A549 (cell line): ENCODE results near the gene HLA-DMB. TPM values are rescaled to one million over a fixed set of nuclear protein-coding genes. Genes with fewer than 3 reads are reported as not detected.

ENCODE experiments used
- ATAC-seq, 2 experiments: fragments of 200-7000 bp in 1 of 2; fragments of >200 bp in 1 of 2; cut with Nextera tagmentation in 1 of 2; cut with Tn5 transposase in 1 of 2; 3 replicates each; pipeline versions ENCODE4 v1.8.0 to v1.9.1; 2018 to 2020; ENCODE audit warnings: mild to moderate bottlenecking in 1 of 2, moderate library complexity in 1 of 2
- CTCF ChIA-PET: fragments of 300-600 bp; sonication (Branson Sonifier 250); formaldehyde crosslinking; extraction: SDS; loops from one replicate; lab custom pipeline; 2021; ENCODE audit warnings: antibody characterized with exemption, inconsistent platforms; lab: Yijun Ruan, JAX
- POLR2A ChIA-PET: fragments of 350-600 bp; formaldehyde crosslinking; extraction: SDS; loops from one replicate; lab custom pipeline; 2021; ENCODE audit warnings: antibody characterized with exemption, inconsistent platforms; lab: Yijun Ruan, JAX
- DNase-seq, 2 experiments: peaks; one replicate each; pipeline versions ENCODE4 v3.0.0 to v3.0.0-alpha.2; 2011 to 2016; ENCODE audit warnings: low read depth in 1 of 2, low spot score in 1 of 2
- FAIRE-seq: peaks from 2 replicates; lab custom pipeline; 2011; peaks lifted over from hg19 to GRCh38; lab: Jason Lieb, UNC
- H3K27ac ChIP-seq, 2 experiments: fragments of >200 bp; sonication (Bioruptor Twin); formaldehyde crosslinking; 3 replicates each; pipeline ENCODE4 v1.5.1; 2016 to 2017
- H3K4me1 ChIP-seq: fragments of >200 bp; sonication (Bioruptor Twin); formaldehyde crosslinking; 3 replicates; pipeline ENCODE4 v1.6.1; 2016
- H3K4me2 ChIP-seq: fragments of >200 bp; sonication (Bioruptor Twin); formaldehyde crosslinking; 3 replicates; pipeline ENCODE4 v1.6.1; 2016
- H3K4me3 ChIP-seq: fragments of >200 bp; sonication (Bioruptor Twin); formaldehyde crosslinking; 3 replicates; pipeline ENCODE4 v1.5.1; 2016
- H3K9me3 ChIP-seq: fragments of >200 bp; sonication (Bioruptor Twin); formaldehyde crosslinking; 3 replicates; pipeline ENCODE4 v1.6.1; 2016
- CBX2 ChIP-seq: fragments of 200-600 bp; sonication (generic); IDR thresholded peaks from 2 replicates; pipeline ENCODE4 v1.6.1; 2016; ENCODE audit warnings: low read depth, mild to moderate bottlenecking, borderline replicate concordance
- CBX8 ChIP-seq: fragments of 200-600 bp; sonication (generic); IDR thresholded peaks from 2 replicates; pipeline ENCODE4 v1.6.1; 2016
- CEBPB ChIP-seq, 2 experiments: fragments of >200 bp in 1 of 2; sonication (Bioruptor Twin) in 1 of 2; formaldehyde crosslinking in 1 of 2; IDR thresholded peaks; 2 replicates each; pipeline ENCODE4 v1.6.1; 2012 to 2016
- CHD2 ChIP-seq: fragments of 150-350 bp; IDR thresholded peaks from 2 replicates; pipeline ENCODE4 v1.6.1; 2014; ENCODE audit warnings: low read length; ENCODE audit not compliant: partially characterized antibody
- CHD4 ChIP-seq: fragments of 200-600 bp; sonication (generic); IDR thresholded peaks from 2 replicates; pipeline ENCODE4 v1.6.1; 2016; ENCODE audit warnings: antibody characterized with exemption, mild to moderate bottlenecking, borderline replicate concordance
- CTCF ChIP-seq: fragments of >200 bp; sonication (Bioruptor Twin); formaldehyde crosslinking; IDR thresholded peaks from 3 replicates; pipeline ENCODE4 v1.5.1; 2016
- EHF ChIP-seq: fragments of 250-450 bp; sonication (Bioruptor Pico); IDR thresholded peaks from 2 replicates; pipeline ENCODE4 v1.5.0; 2020; ENCODE audit warnings: mild to moderate bottlenecking
- FOSB ChIP-seq: fragments of 250-450 bp; sonication (Bioruptor Pico); IDR thresholded peaks from 2 replicates; pipeline ENCODE4 v1.5.0; 2020; ENCODE audit warnings: mild to moderate bottlenecking, moderate library complexity
- FOXS1 ChIP-seq: fragments of 250-450 bp; sonication (Bioruptor Pico); IDR thresholded peaks from 2 replicates; pipeline ENCODE4 v1.5.0; 2020; ENCODE audit warnings: mild to moderate bottlenecking, moderate library complexity
- HOXA7 ChIP-seq: fragments of 250-450 bp; sonication (Bioruptor Pico); IDR thresholded peaks from 2 replicates; pipeline ENCODE4 v1.5.0; 2020; ENCODE audit warnings: mild to moderate bottlenecking, moderate library complexity
- HOXB5 ChIP-seq: fragments of 250-450 bp; sonication (Bioruptor Pico); IDR thresholded peaks from 2 replicates; pipeline ENCODE4 v1.5.0; 2020; ENCODE audit warnings: mild to moderate bottlenecking, moderate library complexity
- KDM1A ChIP-seq: fragments of 200-600 bp; sonication (generic); IDR thresholded peaks from 2 replicates; pipeline ENCODE4 v1.6.1; 2016; ENCODE audit warnings: low read depth, mild to moderate bottlenecking
- KDM5A ChIP-seq: fragments of 200-600 bp; sonication (generic); IDR thresholded peaks from 2 replicates; pipeline ENCODE4 v1.6.1; 2016; ENCODE audit warnings: antibody characterized with exemption, mild to moderate bottlenecking
- MAFK ChIP-seq: fragments of 450-650 bp; IDR thresholded peaks from 2 replicates; pipeline ENCODE4 v1.6.1; 2014; ENCODE audit not compliant: partially characterized antibody
- MAX ChIP-seq: IDR thresholded peaks from 2 replicates; pipeline ENCODE4 v1.6.1; 2012
- NPAS2 ChIP-seq: fragments of 250-450 bp; sonication (Bioruptor Pico); IDR thresholded peaks from 2 replicates; pipeline ENCODE4 v1.8.0; 2022; ENCODE audit warnings: mild to moderate bottlenecking, moderate library complexity, borderline replicate concordance
- PBX3 ChIP-seq: IDR thresholded peaks from 2 replicates; pipeline ENCODE4 v1.6.1; 2012
- PHF8 ChIP-seq: fragments of 200-600 bp; sonication (generic); IDR thresholded peaks from 2 replicates; pipeline ENCODE4 v1.6.1; 2016; ENCODE audit warnings: low read depth, mild to moderate bottlenecking, antibody characterized with exemption, moderate library complexity, borderline replicate concordance
- POLR2A ChIP-seq: IDR thresholded peaks from 2 replicates; pipeline ENCODE4 v1.6.1; 2012; ENCODE audit warnings: mild to moderate bottlenecking, low read length
- POLR2AphosphoS2 ChIP-seq: conservative IDR thresholded peaks from 2 replicates; pipeline ENCODE4 v1.6.1; 2012; ENCODE audit warnings: low read length, improper control_type of control experiment, inconsistent platforms
- RARB ChIP-seq: fragments of 250-450 bp; sonication (Bioruptor Pico); IDR thresholded peaks from 2 replicates; pipeline ENCODE4 v1.8.0; 2021; ENCODE audit warnings: mild to moderate bottlenecking, moderate library complexity
- REST ChIP-seq: fragments of 200-600 bp; sonication (generic); IDR thresholded peaks from 2 replicates; pipeline ENCODE4 v1.6.1; 2016; ENCODE audit warnings: antibody characterized with exemption, mild to moderate bottlenecking, moderate library complexity
- SMC3 ChIP-seq: fragments of >200 bp; sonication (Bioruptor Twin); formaldehyde crosslinking; IDR thresholded peaks from 3 replicates; pipeline ENCODE4 v1.6.1; 2018; ENCODE audit warnings: inconsistent platforms
- TFCP2L1 ChIP-seq: fragments of 250-450 bp; sonication (Bioruptor Pico); IDR thresholded peaks from 2 replicates; pipeline ENCODE4 v1.5.0; 2021; ENCODE audit warnings: mild to moderate bottlenecking
- TP53 ChIP-seq: fragments of 250-450 bp; sonication (Bioruptor Pico); IDR thresholded peaks from 2 replicates; pipeline ENCODE4 v1.5.0; 2021; ENCODE audit warnings: mild to moderate bottlenecking, moderate library complexity
- USF2 ChIP-seq: fragments of 450-650 bp; IDR thresholded peaks from 2 replicates; pipeline ENCODE4 v1.6.1; 2014; ENCODE audit warnings: antibody characterized with exemption
- ZNF302 ChIP-seq: fragments of 250-450 bp; sonication (Bioruptor Pico); IDR thresholded peaks from 2 replicates; pipeline ENCODE4 v1.9.0; 2021; ENCODE audit warnings: inconsistent platforms, mild to moderate bottlenecking, moderate library complexity
- WGBS: methylation state at CpG from one replicate; pipeline ENCODE4 v1.1.6; 2017; ENCODE audit errors: missing lambda C conversion rate; 5-methylcytosine and 5-hydroxymethylcytosine counted together
- polyA plus RNA-seq, 4 experiments: library from polyadenylated mRNA; depleted of rRNA in 3 of 4; stranded (reverse); fragments of >200 nt; fragmentation: RNase III in 1 of 4; extraction: RNeasy Plus Mini Kit Qiagen cat#74134 plus additional on column Dnase treatment in 1 of 4; gene quantifications; 2 replicates in 3 of 4; 3 replicates in 1 of 4; pipeline ENCODE4 v1.2.3, GENCODE V29; 2011 to 2017

HLA-DMB gene
- polyA plus RNA-seq, 2 of the 4 experiments (the other 2 are of a cell fraction) = 3.7 to 14.3 TPM

GRCh38 chr6:32890831-32891230 is 50.0 kb downstream of the HLA-DMB start (continued):
- TF ChIP-seq USF2 = no peak
- TF ChIP-seq FOXS1 = no peak

- POLR2A ChIA-PET = interaction anchor here (0.6 kb wide), 1 partner anchor 85 kb away, joined by 3 read pairs; no protein-coding TSS in a partner anchor
- no peak overlapping the region for H3K27ac ChIP-seq
- no peaks in the 10 kb centered on the region for H3K9me3 ChIP-seq
- WGBS = 38% methylated on average over 1 of the region's 1 CpG
- no peak overlapping the region for H3K4me3 ChIP-seq
- FAIRE-seq (no peak), ATAC-seq (no peak)
- no peak for TF ChIP-seq POLR2A
- no peak for TF ChIP-seq MAFK
- TF ChIP-seq PHF8 = no peak
- TF ChIP-seq CEBPB (IDR thresholded peaks at IDR 0.05) = no peak
- TF ChIP-seq CTCF = no peak
- TF ChIP-seq KDM5A = no peak
- no peak for TF ChIP-seq PBX3
- no peak for TF ChIP-seq FOXS1
- TF ChIP-seq HOXB5 (CRISPR knock-in tag) = no peak
- no peak for TF ChIP-seq NPAS2 (CRISPR knock-in tag)
- no peak for TF ChIP-seq CHD4
- no peak for TF ChIP-seq FOSB
- TF ChIP-seq, all 56 proteins: peak for 0
- DNase-seq = no peak
- Histone ChIP-seq H3K4me1 (peaks cover 23% of the 10 kb centered on the region), H3K4me2 (no peak overlapping the region)
- CTCF ChIA-PET = interaction anchor here (2.3 kb wide), 1 partner anchor 78 kb away, joined by 7 read pairs; no protein-coding TSS in a partner anchor
Observed at GRCh38 chr6:32889533-32889932, 51.3 kb downstream of the HLA-DMB start.

- 83% methylated on average over 2 of the region's 2 CpGs for WGBS
- H3K27ac ChIP-seq = no peak overlapping the region
- no peaks in the 10 kb centered on the region for H3K9me3 ChIP-seq
- ATAC-seq = no peak
- no peak overlapping the region for H3K4me3 ChIP-seq
- H3K4me2 ChIP-seq = no peak overlapping the region
- TF ChIP-seq ZNF302 (no peak), KDM1A (no peak), HOXA7 (CRISPR knock-in tag) (no peak), POLR2AphosphoS2 (no peak), SMC3 (no peak), CBX8 (no peak), PHF8 (no peak), POLR2A (no peak), RARB (CRISPR knock-in tag) (no peak), MAX (no peak), CBX2 (no peak), CHD2 (no peak), NPAS2 (CRISPR knock-in tag) (no peak), REST (no peak), EHF (CRISPR knock-in tag) (no peak), TP53 (no peak), TFCP2L1 (no peak)
- TF ChIP-seq, all 56 proteins: peak for 0
- DNase-seq (no peak), FAIRE-seq (no peak)
- ChIA-PET POLR2A (no interaction called here), CTCF (interaction anchor here (1.0 to 2.3 kb wide), 4 partner anchors 45 to 96 kb away, joined by 3 to 7 read pairs (median 5); no protein-coding TSS in a partner anchor)
- H3K4me1 ChIP-seq = peaks cover 21% of the 10 kb centered on the region
Observed at GRCh38 chr6:32888576-32888975, 52.3 kb downstream of the HLA-DMB start.
